ENCODE measurements around the gene PDK4. TPM values are rescaled to one million over a fixed set of nuclear protein-coding genes. Genes with fewer than 3 reads are reported as not detected.
"Not testable (repeated sequence)": the region's sequence is repeated elsewhere in the genome, so short reads cannot be mapped to it uniquely, and the experiment has no call there.

The PDK4 gene
- total RNA-seq, 1 experiment from 2014 or later = 13.9 TPM

- no peak for DNase-seq (ENCODE audit: low spot score)
Observed at GRCh38 chr7:95569720-95570119, 26.6 kb downstream of the PDK4 start.

GRCh38 chr7:95560674-95561073 lies 35.6 kb downstream of the PDK4 start:
- no peak for DNase-seq (ENCODE audit: low spot score)

- DNase-seq (ENCODE audit: low spot score) = no peak
Observed at GRCh38 chr7:95558864-95559263, 37.5 kb downstream of the PDK4 start.

- no peak for DNase-seq (ENCODE audit: low spot score)
Observed at GRCh38 chr7:95556777-95557176, 39.5 kb downstream of the PDK4 start.

GRCh38 chr7:95553939-95554338 lies 42.4 kb downstream of the PDK4 start:
- DNase-seq (ENCODE audit: low spot score) = no peak

GRCh38 chr7:95552010-95552926 lies 44.0 kb downstream of the PDK4 start:
- DNase-seq (ENCODE audit: low spot score) = not testable (repeated sequence)

- no peak for DNase-seq (ENCODE audit: low spot score)
Observed at GRCh38 chr7:95550546-95550945, 45.8 kb downstream of the PDK4 start.

GRCh38 chr7:95549818-95550529 lies 46.3 kb downstream of the PDK4 start:
- peak; percentile 22 for DNase-seq (ENCODE audit: low spot score)

- no peak for DNase-seq (ENCODE audit: low spot score)
Observed at GRCh38 chr7:95547361-95548348, 48.7 kb downstream of the PDK4 start.

- DNase-seq (ENCODE audit: low spot score) = no peak
Observed at GRCh38 chr7:95546647-95547046, 49.7 kb downstream of the PDK4 start.

GRCh38 chr7:95545673-95546072 lies 50.6 kb downstream of the PDK4 start:
- DNase-seq (ENCODE audit: low spot score) = no peak

GRCh38 chr7:95545007-95545615 lies 51.2 kb downstream of the PDK4 start:
- peak; percentile 75 for DNase-seq (ENCODE audit: low spot score)

GRCh38 chr7:95544171-95544570 lies 52.1 kb downstream of the PDK4 start:
- no peak for DNase-seq (ENCODE audit: low spot score)

- DNase-seq (ENCODE audit: low spot score) = no peak
Observed at GRCh38 chr7:95543312-95543711, 53.0 kb downstream of the PDK4 start.

- no peak for DNase-seq (ENCODE audit: low spot score)
Observed at GRCh38 chr7:95540366-95540765, 56.0 kb downstream of the PDK4 start.

- DNase-seq (ENCODE audit: low spot score) = no peak
Observed at GRCh38 chr7:95539426-95539825, 56.9 kb downstream of the PDK4 start.

- no peak for DNase-seq (ENCODE audit: low spot score)
Observed at GRCh38 chr7:95537468-95537867, 58.8 kb downstream of the PDK4 start.

- no peak for DNase-seq (ENCODE audit: low spot score)
Observed at GRCh38 chr7:95536656-95537311, 59.5 kb downstream of the PDK4 start.

GRCh38 chr7:95535662-95536061 lies 60.7 kb downstream of the PDK4 start:
- DNase-seq (ENCODE audit: low spot score) = no peak

- no peak for DNase-seq (ENCODE audit: low spot score)
Observed at GRCh38 chr7:95534796-95535195, 61.5 kb downstream of the PDK4 start.
